Tibial nerve (tissue), 4 donors: Measurements from ENCODE around the gene STX11.

Source experiments
- EP300 ChIP-seq, 2 donors: sonication (generic); formaldehyde crosslinking; IDR thresholded peaks; one replicate each; pipeline ENCODE4 v1.6.1; 2017; ENCODE audit warnings: antibody characterized with exemption in 2 of 2, mild to moderate bottlenecking in 1 of 2
- TF ChIP-seq, protein P1 (sequence below), 5 experiments: fragments of 200-600 bp in 3 of 5; fragments of 450-650 bp in 2 of 5; sonication (generic) in 3 of 5; IDR thresholded peaks; one replicate each; pipeline ENCODE4 v1.5.1; 2016 to 2019; ENCODE audit warnings: antibody characterized with exemption in 5 of 5, mild to moderate bottlenecking in 3 of 5, moderate library complexity in 2 of 5

DNA sequence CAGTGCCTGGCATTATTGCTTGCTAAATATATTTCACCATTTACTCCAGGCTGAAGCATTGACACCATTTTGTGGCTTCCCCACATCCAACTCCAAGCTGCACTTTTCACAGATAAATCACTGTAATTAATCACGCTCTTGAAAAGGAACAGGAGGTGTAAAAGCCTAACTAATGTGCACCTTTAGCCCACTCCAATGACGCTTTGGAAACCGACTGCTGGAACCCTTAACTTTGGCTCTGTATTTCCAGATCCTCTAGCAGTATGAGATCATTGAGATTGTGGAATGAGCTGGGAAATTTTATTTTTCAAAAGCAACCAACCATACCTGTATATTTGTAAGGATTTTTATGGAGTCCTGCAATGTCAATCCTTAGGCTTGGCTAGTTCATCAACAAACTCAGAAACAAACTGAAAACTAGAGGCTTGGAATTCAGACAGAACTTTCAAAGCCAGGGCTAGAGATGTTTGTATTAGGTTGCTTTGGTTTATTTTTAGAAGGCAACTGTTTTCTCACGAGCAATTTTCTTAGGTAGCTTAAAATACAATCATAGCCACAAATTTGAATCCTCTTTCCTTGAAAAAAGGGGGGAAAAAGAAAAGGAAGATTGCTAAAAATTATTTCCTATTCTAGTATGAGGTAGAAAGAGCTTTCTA lies 82.0 kb downstream of the STX11 start:
- TF ChIP-seq, protein P1, sequence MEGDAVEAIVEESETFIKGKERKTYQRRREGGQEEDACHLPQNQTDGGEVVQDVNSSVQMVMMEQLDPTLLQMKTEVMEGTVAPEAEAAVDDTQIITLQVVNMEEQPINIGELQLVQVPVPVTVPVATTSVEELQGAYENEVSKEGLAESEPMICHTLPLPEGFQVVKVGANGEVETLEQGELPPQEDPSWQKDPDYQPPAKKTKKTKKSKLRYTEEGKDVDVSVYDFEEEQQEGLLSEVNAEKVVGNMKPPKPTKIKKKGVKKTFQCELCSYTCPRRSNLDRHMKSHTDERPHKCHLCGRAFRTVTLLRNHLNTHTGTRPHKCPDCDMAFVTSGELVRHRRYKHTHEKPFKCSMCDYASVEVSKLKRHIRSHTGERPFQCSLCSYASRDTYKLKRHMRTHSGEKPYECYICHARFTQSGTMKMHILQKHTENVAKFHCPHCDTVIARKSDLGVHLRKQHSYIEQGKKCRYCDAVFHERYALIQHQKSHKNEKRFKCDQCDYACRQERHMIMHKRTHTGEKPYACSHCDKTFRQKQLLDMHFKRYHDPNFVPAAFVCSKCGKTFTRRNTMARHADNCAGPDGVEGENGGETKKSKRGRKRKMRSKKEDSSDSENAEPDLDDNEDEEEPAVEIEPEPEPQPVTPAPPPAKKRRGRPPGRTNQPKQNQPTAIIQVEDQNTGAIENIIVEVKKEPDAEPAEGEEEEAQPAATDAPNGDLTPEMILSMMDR (IDR thresholded peaks at IDR 0.05): no peak
- TF ChIP-seq EP300 (IDR thresholded peaks at IDR 0.05): no peak
